Hepatocyte (in vitro differentiated cells): ENCODE data around the gene DEPP1.

Experiments used
- EZH2phosphoT487 ChIP-seq: fragments of 200-600 bp; sonication (generic); IDR thresholded peaks from one replicate; pipeline ENCODE4 v1.6.1; 2018; ENCODE audit warnings: antibody characterized with exemption, mild to moderate bottlenecking, low read depth, moderate library complexity; ENCODE audit not compliant: unreplicated experiment, severe bottlenecking
- TF ChIP-seq, protein P1 (sequence below): fragments of 200-600 bp; sonication (generic); IDR thresholded peaks from 2 replicates; pipeline ENCODE4 v1.5.1; 2016; ENCODE audit warnings: antibody characterized with exemption, mild to moderate bottlenecking; ENCODE audit not compliant: poor library complexity

DNA sequence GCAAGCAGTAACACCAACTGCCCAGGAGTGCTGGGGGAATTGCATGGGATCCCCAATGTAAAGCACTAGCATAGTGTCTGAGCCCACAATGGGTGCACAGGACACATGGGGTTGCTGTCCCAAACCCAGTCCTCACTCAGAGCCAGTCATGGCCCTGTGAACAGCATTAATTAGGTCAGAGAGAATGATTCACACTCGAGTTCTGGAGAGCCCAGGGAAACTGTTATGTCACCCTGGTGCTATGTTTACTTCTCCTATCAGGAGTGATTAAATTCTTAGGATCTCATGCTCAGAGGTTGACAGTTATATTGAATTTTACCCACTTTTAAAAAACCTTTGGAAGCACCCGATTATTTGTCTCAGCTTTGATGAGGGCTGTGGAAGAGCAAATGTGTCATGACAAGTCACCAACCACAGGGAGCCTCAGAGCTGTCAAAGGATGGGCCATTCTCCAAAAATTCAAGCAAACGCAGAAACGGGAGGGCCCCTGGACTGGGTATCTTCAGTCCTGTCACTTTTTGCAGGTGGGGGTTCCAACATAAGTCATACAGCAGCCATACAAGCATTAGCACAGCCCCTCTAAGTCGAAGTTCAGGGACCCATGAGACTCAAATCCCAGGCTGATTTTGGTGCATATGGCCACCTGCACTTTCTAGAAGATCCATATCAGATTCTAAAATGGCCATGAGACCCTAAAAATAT, 20.3 kb downstream of the DEPP1 start:
- TF ChIP-seq, protein P1, sequence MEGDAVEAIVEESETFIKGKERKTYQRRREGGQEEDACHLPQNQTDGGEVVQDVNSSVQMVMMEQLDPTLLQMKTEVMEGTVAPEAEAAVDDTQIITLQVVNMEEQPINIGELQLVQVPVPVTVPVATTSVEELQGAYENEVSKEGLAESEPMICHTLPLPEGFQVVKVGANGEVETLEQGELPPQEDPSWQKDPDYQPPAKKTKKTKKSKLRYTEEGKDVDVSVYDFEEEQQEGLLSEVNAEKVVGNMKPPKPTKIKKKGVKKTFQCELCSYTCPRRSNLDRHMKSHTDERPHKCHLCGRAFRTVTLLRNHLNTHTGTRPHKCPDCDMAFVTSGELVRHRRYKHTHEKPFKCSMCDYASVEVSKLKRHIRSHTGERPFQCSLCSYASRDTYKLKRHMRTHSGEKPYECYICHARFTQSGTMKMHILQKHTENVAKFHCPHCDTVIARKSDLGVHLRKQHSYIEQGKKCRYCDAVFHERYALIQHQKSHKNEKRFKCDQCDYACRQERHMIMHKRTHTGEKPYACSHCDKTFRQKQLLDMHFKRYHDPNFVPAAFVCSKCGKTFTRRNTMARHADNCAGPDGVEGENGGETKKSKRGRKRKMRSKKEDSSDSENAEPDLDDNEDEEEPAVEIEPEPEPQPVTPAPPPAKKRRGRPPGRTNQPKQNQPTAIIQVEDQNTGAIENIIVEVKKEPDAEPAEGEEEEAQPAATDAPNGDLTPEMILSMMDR: no peak
- no peak for TF ChIP-seq EZH2phosphoT487
